Peyer's patch (tissue), 4 donors: ENCODE data around the gene PEF1.

Source experiments
- CTCF ChIP-seq, 6 experiments: fragments of 450-650 bp in 4 of 6; fragments of 200-600 bp in 2 of 6; sonication (generic) in 1 of 6; IDR thresholded peaks; one replicate each; pipeline ENCODE4 v1.5.1; 2017 to 2019; ENCODE audit warnings: antibody characterized with exemption in 6 of 6, mild to moderate bottlenecking in 3 of 6, moderate library complexity in 1 of 6
- POLR2A ChIP-seq, 2 donors: fragments of 450-650 bp; IDR thresholded peaks; one replicate each; pipeline ENCODE4 v1.5.1; 2017; ENCODE audit warnings: antibody characterized with exemption in 2 of 2, mild to moderate bottlenecking in 2 of 2, moderate library complexity in 2 of 2

- TF ChIP-seq POLR2A (IDR thresholded peaks at IDR 0.05) (no peak), CTCF (IDR thresholded peaks at IDR 0.05) (no peak)
Observed at GRCh38 chr1:31670593-31670964, 25.9 kb upstream of the PEF1 start.
